K562 (cell line): ENCODE data around the gene EXT2. TPM values are rescaled to one million over a fixed set of nuclear protein-coding genes. Genes with fewer than 3 reads are reported as not detected.
A peak's percentile ranks its signal among the peaks of the same experiment; 100 is the strongest.

ENCODE experiments used
- ATAC-seq: fragments of 200-7000 bp; cut with Tn5 transposase; 3 replicates; pipeline ENCODE4 v1.9.1; 2020; ENCODE audit warnings: moderate library complexity
- BruUV-seq: library from RNA; stranded (reverse); fragments of 400-500 nt; replicated peaks from 2 replicates; lab custom pipeline; 2021; lab: Mats Ljungman, UMichigan
- CTCF ChIA-PET: fragments of 300-600 bp; formaldehyde crosslinking; extraction: SDS; loops from one replicate; lab custom pipeline; 2021; ENCODE audit warnings: low intra/inter-chr PET ratio; lab: Yijun Ruan, JAX
- POLR2A ChIA-PET: fragments of 300-600, 350-650 bp; sonication (Branson Sonifier 250); formaldehyde crosslinking; extraction: SDS; loops from one replicate; lab custom pipeline; 2021; ENCODE audit warnings: antibody characterized with exemption, inconsistent platforms; lab: Yijun Ruan, JAX
- DNase-seq, 4 experiments: peaks; one replicate each; pipeline versions ENCODE4 v3.0.0 to v3.0.0-alpha.2; 2011 to 2018; ENCODE audit warnings: low spot score in 3 of 4, mixed read lengths in 3 of 4; ENCODE audit errors: extremely low read depth in 1 of 4
- FAIRE-seq: peaks from 2 replicates; lab custom pipeline; 2011; peaks lifted over from hg19 to GRCh38; lab: Jason Lieb, UNC
- H2AFZ ChIP-seq: 2 replicates; pipeline ENCODE4 v1.6.0; 2011; ENCODE audit warnings: low read depth, low read length, control low read depth, inconsistent platforms
- H3K27ac ChIP-seq: fragments of 200-600 bp; 3 replicates; pipeline ENCODE4 v1.8.0; 2011; ENCODE audit warnings: low read depth, mild to moderate bottlenecking, control low read depth, inconsistent platforms, low read length, moderate library complexity, mixed read lengths; ENCODE audit errors: extremely low read depth
- H3K27me3 ChIP-seq, 2 experiments: fragments of 300-600 bp in 1 of 2; 2 replicates in 1 of 2; 3 replicates in 1 of 2; pipeline versions ENCODE4 v1.6.0 to v1.8.0; 2011; ENCODE audit warnings: inconsistent platforms in 2 of 2, low read length in 2 of 2, mild to moderate bottlenecking in 1 of 2, mixed read lengths in 1 of 2, moderate library complexity in 1 of 2; ENCODE audit not compliant: control insufficient read depth in 2 of 2, insufficient read depth in 2 of 2
- H3K36me3 ChIP-seq: fragments of 300-600 bp; 3 replicates; pipeline ENCODE4 v1.8.0; 2011; ENCODE audit warnings: mild to moderate bottlenecking, low read length, inconsistent platforms; ENCODE audit not compliant: control insufficient read depth, insufficient read depth
- H3K4me1 ChIP-seq, 2 experiments: fragments of 200-600 bp in 1 of 2; replicated peaks in 1 of 2; 2 replicates in 1 of 2; 3 replicates in 1 of 2; pipeline versions ENCODE4 v1.5.1 to v1.8.0; 2011; ENCODE audit warnings: inconsistent platforms in 2 of 2, low read length in 2 of 2, mild to moderate bottlenecking in 1 of 2, mixed read lengths in 1 of 2, moderate library complexity in 1 of 2; ENCODE audit not compliant: control insufficient read depth in 2 of 2, insufficient read depth in 2 of 2
- H3K4me2 ChIP-seq: 2 replicates; pipeline ENCODE4 v1.6.1; 2011; ENCODE audit warnings: low read length, control low read depth, inconsistent platforms, mixed read lengths; ENCODE audit not compliant: insufficient read depth
- H3K4me3 ChIP-seq: fragments of 200-600 bp; sonication (generic), shearing (Covaris generic); 2 replicates; pipeline ENCODE4 v1.5.1; 2016; ENCODE audit warnings: control low read depth, inconsistent platforms
- H3K79me2 ChIP-seq: fragments of 200-600 bp; 3 replicates; pipeline ENCODE4 v1.8.0; 2011; ENCODE audit warnings: low read length, inconsistent platforms; ENCODE audit not compliant: control insufficient read depth, insufficient read depth
- H3K9ac ChIP-seq, 2 experiments: 2 replicates each; pipeline versions ENCODE4 v1.6.0 to v1.6.1; 2011; ENCODE audit warnings: low read depth in 2 of 2, low read length in 2 of 2, control low read depth in 1 of 2, inconsistent platforms in 1 of 2, mild to moderate bottlenecking in 1 of 2, mixed read lengths in 1 of 2; ENCODE audit not compliant: insufficient read depth in 1 of 2
- H3K9me1 ChIP-seq: one replicate; pipeline ENCODE4 v1.6.0; 2011; ENCODE audit warnings: inconsistent platforms, mild to moderate bottlenecking, low read length, moderate library complexity; ENCODE audit not compliant: control insufficient read depth, insufficient read depth
- H3K9me3 ChIP-seq: replicated peaks from 2 replicates; pipeline ENCODE4 v1.5.1; 2011; ENCODE audit warnings: low read depth, low read length, inconsistent platforms; ENCODE audit not compliant: control insufficient read depth, insufficient read depth
- H4K20me1 ChIP-seq: replicated peaks from 2 replicates; pipeline ENCODE4 v1.6.1; 2011; ENCODE audit warnings: low read length, inconsistent platforms, mixed read lengths; ENCODE audit not compliant: control insufficient read depth, insufficient read depth
- ATF3 ChIP-seq, 2 experiments: fragments of 450-650 bp in 1 of 2; sonication (generic) in 1 of 2; formaldehyde crosslinking in 1 of 2; IDR thresholded peaks in 1 of 2; conservative IDR thresholded peaks in 1 of 2; 2 replicates each; pipeline versions ENCODE4 v1.6.1 to v1.8.1; 2016 to 2023; ENCODE audit warnings: mild to moderate bottlenecking in 2 of 2, moderate library complexity in 2 of 2, inconsistent platforms in 1 of 2, missing genetic modification reagents in 1 of 2
- ATF7 ChIP-seq: fragments of 450-650 bp; IDR thresholded peaks from 2 replicates; pipeline ENCODE4 v1.7.1; 2014; ENCODE audit warnings: mild to moderate bottlenecking, moderate library complexity
- CREB5 ChIP-seq: fragments of 250-450 bp; sonication (Bioruptor Pico); IDR thresholded peaks from 2 replicates; pipeline ENCODE4 v1.5.0; 2020; ENCODE audit warnings: mild to moderate bottlenecking
- CREM ChIP-seq: IDR thresholded peaks from 2 replicates; pipeline ENCODE4 v1.6.1; 2014; ENCODE audit warnings: antibody characterized with exemption, low read depth
- DPF2 ChIP-seq: fragments of 450-650 bp; IDR thresholded peaks from 2 replicates; pipeline ENCODE4 v1.6.1; 2016
- HDAC6 ChIP-seq: IDR thresholded peaks from 2 replicates; pipeline ENCODE4 v1.6.1; 2012; ENCODE audit warnings: low read depth, mild to moderate bottlenecking, control low read depth, inconsistent platforms, low read length, moderate library complexity
- JUND ChIP-seq, 2 experiments: IDR thresholded peaks; 2 replicates in 1 of 2; 3 replicates in 1 of 2; pipeline ENCODE4 v1.6.1; 2011; ENCODE audit warnings: borderline replicate concordance in 2 of 2, low read depth in 2 of 2, low read length in 2 of 2, improper control_type of control experiment in 1 of 2, missing biosample characterization in 1 of 2, missing genetic modification characterization in 1 of 2, missing genetic modification reagents in 1 of 2
- MAFG ChIP-seq: fragments of 450-650 bp; conservative IDR thresholded peaks from 2 replicates; pipeline ENCODE4 v1.6.1; 2016; ENCODE audit warnings: missing genetic modification characterization, missing compliant biosample characterization
- MEIS2 ChIP-seq: fragments of 450-650 bp; IDR thresholded peaks from 2 replicates; pipeline ENCODE4 v1.6.1; 2014; ENCODE audit warnings: mild to moderate bottlenecking; ENCODE audit not compliant: partially characterized antibody
- PBX2 ChIP-seq, 2 experiments: IDR thresholded peaks in 1 of 2; conservative IDR thresholded peaks in 1 of 2; 2 replicates each; pipeline ENCODE4 v1.6.1; 2016; ENCODE audit warnings: low read depth in 2 of 2, mild to moderate bottlenecking in 1 of 2, missing compliant biosample characterization in 1 of 2, missing genetic modification characterization in 1 of 2, moderate library complexity in 1 of 2
- PKNOX1 ChIP-seq: fragments of 450-650 bp; IDR thresholded peaks from 2 replicates; pipeline ENCODE4 v1.6.1; 2016
- RCOR1 ChIP-seq, 2 experiments: IDR thresholded peaks; 2 replicates each; pipeline ENCODE4 v1.6.1; 2012; ENCODE audit warnings: low read depth in 2 of 2, low read length in 2 of 2, borderline replicate concordance in 1 of 2, improper control_type of control experiment in 1 of 2
- ZNF316 ChIP-seq: fragments of 450-650 bp; IDR thresholded peaks from 2 replicates; pipeline ENCODE4 v1.6.1; 2016
- ZNF384 ChIP-seq: IDR thresholded peaks from 2 replicates; pipeline ENCODE4 v1.6.1; 2012; ENCODE audit warnings: low read depth, low read length, improper control_type of control experiment
- WGBS: fragments of 100-300 bp; shearing (Covaris generic); methylation state at CpG from one replicate; pipeline ENCODE4 v1.1.6; 2016; ENCODE audit warnings: low coverage, mixed read lengths; ENCODE audit not compliant: insufficient coverage; ENCODE audit errors: missing lambda C conversion rate; 5-methylcytosine and 5-hydroxymethylcytosine counted together
- in situ Hi-C: fragments of 300-500 bp; cut with MboI; formaldehyde crosslinking; loops from 4 replicates; pipeline ENCODE4 v1.15.0; 2018; ENCODE audit warnings: inconsistent platforms, mixed read lengths
- intact Hi-C: fragments of 100-400 bp; cut with micrococcal nuclease; formaldehyde crosslinking; loops from 2 replicates; pipeline ENCODE4 v1.14.2; 2022
- polyA plus RNA-seq, 8 experiments: library from polyadenylated mRNA; depleted of rRNA in 4 of 8; stranded (reverse) in 5 of 8; unstranded in 3 of 8; fragments of >200 nt; fragmentation: Nextera tagmentation in 2 of 8; fragmentation: Illumina TruSeq in 1 of 8; extraction: Ambion mirVana in 2 of 8; extraction: Trizol in 1 of 8; gene quantifications; 2 replicates each; pipeline versions ENCODE4 v1.2.1 to v1.2.3, GENCODE V29; 2011 to 2014; ENCODE audit warnings: inconsistent platforms in 1 of 8, missing spikeins in 1 of 8
- total RNA-seq, 7 experiments: library from RNA; depleted of rRNA in 6 of 7; stranded (reverse); fragments of >200 nt in 6 of 7; fragmentation: Illumina TruSeq in 2 of 7; extraction: Trizol in 2 of 7; gene quantifications; 2 replicates each; pipeline versions ENCODE4 v1.2.1 to v1.2.3, GENCODE V29; 2011 to 2021; ENCODE audit warnings: low replicate concordance in 1 of 7

EXT2 gene
- total and polyA plus RNA-seq, 9 of the 15 experiments (the other 6 are each of a cell fraction or from before 2014, with no cell fraction given) = 7.5 to 52.1 (median 38.1) TPM

- H3K4me3 ChIP-seq = no peak overlapping the region
- H3K79me2 ChIP-seq = no peaks in the 10 kb centered on the region
- intact Hi-C loops (loop anchor here (5.0 kb wide), 1 partner anchor 96 kb away; no protein-coding TSS in a partner anchor), in situ Hi-C loops (no loop called here)
- H3K27ac ChIP-seq = no peak overlapping the region
- H2AFZ ChIP-seq = no peak overlapping the region
- no TSS peak for BruUV-seq
- H3K27me3 ChIP-seq = no peaks in the 10 kb centered on the region
- POLR2A ChIA-PET = interaction anchor here (1.5 kb wide), 1 partner anchor 11 kb away, joined by 3 read pairs; no protein-coding TSS in a partner anchor
- no peaks in the 10 kb centered on the region; the same call in 2 of the 3 replicates for H3K36me3 ChIP-seq
- FAIRE-seq (no peak), ATAC-seq (peak; percentile 71), DNase-seq (no peak)
- no peaks in the 10 kb centered on the region for H3K9me1 ChIP-seq
- no peak overlapping the region for H3K4me2 ChIP-seq
- 42% methylated on average over 3 of the region's 5 CpGs for WGBS
- no peaks in the 10 kb centered on the region for H3K9me3 ChIP-seq
- CTCF ChIA-PET = no interaction called here
- no peak overlapping the region for H3K9ac ChIP-seq
- H3K4me1 ChIP-seq = peaks cover 0 to 17% of the 10 kb centered on the region in 2 experiments; a peak in 2 of 5 replicates
- H4K20me1 ChIP-seq = no peaks in the 10 kb centered on the region
- TF ChIP-seq ATF3 (IDR thresholded peaks at IDR 0.05) = peak; percentile 66; the same call in 1 of the 2 replicates
- no peak for TF ChIP-seq ATF3 (CRISPR knock-in tag; conservative IDR thresholded peaks at IDR 0.05)
- TF ChIP-seq PBX2 (CRISPR knock-in tag; IDR thresholded peaks at IDR 0.05; ENCODE audit: low read depth) = no peak
- peak; percentile 74 for TF ChIP-seq PBX2 (tag; conservative IDR thresholded peaks at IDR 0.05; ENCODE audit: low read depth)
- TF ChIP-seq CREB5 (CRISPR knock-in tag) = no peak
- TF ChIP-seq ATF7 = peak; percentile 32; the same call in 1 of the 2 replicates
- TF ChIP-seq ZNF384 = peak; percentile 82
- TF ChIP-seq PKNOX1 = 0 out of 2 replicates have a peak, but pooled peaks have one; percentile 12
- TF ChIP-seq ZNF316 = peak; percentile 11; the same call in 1 of the 2 replicates
- TF ChIP-seq MEIS2 = peak; percentile 71
- TF ChIP-seq CREM = peak; percentile 24; the same call in 1 of the 2 replicates
- TF ChIP-seq RCOR1 (IDR thresholded peaks at IDR 0.05; ENCODE audit: borderline replicate concordance in 1 of 2, low read depth in 2 of 2, low read length in 2 of 2) = peak in 1 of 2 experiments; percentile 51; a peak in 1 of 4 replicates
- peak; percentile 37; the same call in 1 of the 2 replicates for TF ChIP-seq MAFG
- TF ChIP-seq JUND (IDR thresholded peaks at IDR 0.05; ENCODE audit: borderline replicate concordance, low read depth, low read length) = peak; percentile 52; the same call in 1 of the 2 replicates
- TF ChIP-seq JUND (tag; IDR thresholded peaks at IDR 0.05; ENCODE audit: borderline replicate concordance, low read depth, low read length) = no peak; the same call in 2 of the 3 replicates
- peak; percentile 25; the same call in 1 of the 2 replicates for TF ChIP-seq DPF2
- no peak for TF ChIP-seq HDAC6
These were observed 81.2 kb downstream of the EXT2 start for GRCh38 chr11:44176546-44177213.
